GM12801 (cell line): ENCODE data around the gene ACR.

ENCODE experiments used
- CTCF ChIP-seq: IDR thresholded peaks from one replicate; pipeline ENCODE4 v1.5.1; 2011; ENCODE audit warnings: control low read depth; ENCODE audit not compliant: insufficient read length; ENCODE audit errors: extremely low read depth

Gene ACR

GRCh38 chr22:50696251-50696798 is 41.7 kb upstream of the ACR start:
- no peak for TF ChIP-seq CTCF

- TF ChIP-seq CTCF: no peak
Observed at GRCh38 chr22:50696799-50697561, 41.0 kb upstream of the ACR start.

GRCh38 chr22:50697667-50698506 is 40.1 kb upstream of the ACR start:
- TF ChIP-seq CTCF: no peak

- TF ChIP-seq CTCF: no peak
Observed at GRCh38 chr22:50698546-50698945, 39.5 kb upstream of the ACR start.

GRCh38 chr22:50699001-50699755 is 38.8 kb upstream of the ACR start:
- no peak for TF ChIP-seq CTCF

GRCh38 chr22:50699756-50700386 is 38.1 kb upstream of the ACR start:
- TF ChIP-seq CTCF: no peak
